Activated CD8-positive, alpha-beta T cell treated with anti-CD3 and anti-CD28 coated beads for 36 hours (primary cell): ENCODE data around the gene MORN5. TPM values are rescaled to one million over a fixed set of nuclear protein-coding genes. Genes with fewer than 3 reads are reported as not detected.

Experiments used
- ATAC-seq: fragments of 200-7000 bp; cut with Tn5 transposase; one replicate; pipeline ENCODE4 v1.10.0; 2021; ENCODE audit warnings: mild to moderate bottlenecking, moderate library complexity
- CTCF ChIA-PET: fragments of 350-600 bp; sonication (Branson Sonifier 250); formaldehyde crosslinking; loops from one replicate; lab custom pipeline; 2021; ENCODE audit warnings: antibody characterized with exemption; lab: Charles Lee
- POLR2A ChIA-PET: fragments of 350-600 bp; sonication (Branson Sonifier 250); formaldehyde crosslinking; loops from one replicate; lab custom pipeline; 2021; ENCODE audit warnings: antibody characterized with exemption; lab: Charles Lee
- DNase-seq: peaks from one replicate; pipeline ENCODE4 v3.0.0-alpha.2; 2020
- H3K27ac Mint-ChIP-seq: one replicate; pipeline ENCODE4 v1.8.0; 2021; ENCODE audit warnings: mild to moderate bottlenecking, mixed read lengths
- H3K27me3 Mint-ChIP-seq: one replicate; pipeline ENCODE4 v1.8.0; 2021; ENCODE audit warnings: mixed read lengths
- H3K36me3 Mint-ChIP-seq: one replicate; pipeline ENCODE4 v1.8.0; 2021; ENCODE audit warnings: low read depth, mixed read lengths
- H3K4me1 Mint-ChIP-seq: one replicate; pipeline ENCODE4 v1.8.0; 2021; ENCODE audit warnings: low read depth, mixed read lengths
- H3K4me3 Mint-ChIP-seq: one replicate; pipeline ENCODE4 v1.8.0; 2021; ENCODE audit warnings: mild to moderate bottlenecking, moderate library complexity, mixed read lengths
- H3K9me3 Mint-ChIP-seq: one replicate; pipeline ENCODE4 v1.8.0; 2021; ENCODE audit warnings: mixed read lengths
- intact Hi-C: fragments of 100-400 bp; cut with micrococcal nuclease; formaldehyde crosslinking; loops from one replicate; pipeline ENCODE4 v1.10.0; 2022
- total RNA-seq, 2 experiments: library from RNA; stranded (reverse); gene quantifications; one replicate each; pipeline ENCODE4 v1.2.3, GENCODE V29; 2021
- TF ChIP-seq, protein P1 (sequence below): fragments of 200-600 bp; IDR thresholded peaks from one replicate; pipeline ENCODE4 v1.8.0; 2022; ENCODE audit warnings: antibody characterized with exemption, mild to moderate bottlenecking

The MORN5 gene
- total RNA-seq, 2 experiments from 2014 or later: not detected

- intact Hi-C loops: no loop called here
- CTCF ChIA-PET: no interaction called here
- POLR2A ChIA-PET: no interaction called here
- no peaks in the 10 kb centered on the region for H3K36me3 Mint-ChIP-seq
- TF ChIP-seq, protein P1, sequence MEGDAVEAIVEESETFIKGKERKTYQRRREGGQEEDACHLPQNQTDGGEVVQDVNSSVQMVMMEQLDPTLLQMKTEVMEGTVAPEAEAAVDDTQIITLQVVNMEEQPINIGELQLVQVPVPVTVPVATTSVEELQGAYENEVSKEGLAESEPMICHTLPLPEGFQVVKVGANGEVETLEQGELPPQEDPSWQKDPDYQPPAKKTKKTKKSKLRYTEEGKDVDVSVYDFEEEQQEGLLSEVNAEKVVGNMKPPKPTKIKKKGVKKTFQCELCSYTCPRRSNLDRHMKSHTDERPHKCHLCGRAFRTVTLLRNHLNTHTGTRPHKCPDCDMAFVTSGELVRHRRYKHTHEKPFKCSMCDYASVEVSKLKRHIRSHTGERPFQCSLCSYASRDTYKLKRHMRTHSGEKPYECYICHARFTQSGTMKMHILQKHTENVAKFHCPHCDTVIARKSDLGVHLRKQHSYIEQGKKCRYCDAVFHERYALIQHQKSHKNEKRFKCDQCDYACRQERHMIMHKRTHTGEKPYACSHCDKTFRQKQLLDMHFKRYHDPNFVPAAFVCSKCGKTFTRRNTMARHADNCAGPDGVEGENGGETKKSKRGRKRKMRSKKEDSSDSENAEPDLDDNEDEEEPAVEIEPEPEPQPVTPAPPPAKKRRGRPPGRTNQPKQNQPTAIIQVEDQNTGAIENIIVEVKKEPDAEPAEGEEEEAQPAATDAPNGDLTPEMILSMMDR: no peak
- no peaks in the 10 kb centered on the region for H3K9me3 Mint-ChIP-seq
- no peak overlapping the region for H3K4me3 Mint-ChIP-seq
- H3K27me3 Mint-ChIP-seq: peaks cover 13% of the 10 kb centered on the region
- DNase-seq: no peak
- ATAC-seq: no peak
- H3K27ac Mint-ChIP-seq: no peak overlapping the region
- no peaks in the 10 kb centered on the region for H3K4me1 Mint-ChIP-seq
These were observed 19.5 kb downstream of the MORN5 start for GRCh38 chr9:122179054-122179689.

GRCh38 chr9:122179690-122180074, 20.0 kb downstream of the MORN5 start:
- intact Hi-C loops: no loop called here
- no peak for ATAC-seq
- no peak overlapping the region for H3K4me3 Mint-ChIP-seq
- peaks cover 9% of the 10 kb centered on the region for H3K27me3 Mint-ChIP-seq
- TF ChIP-seq, protein P1: no peak
- H3K4me1 Mint-ChIP-seq: no peaks in the 10 kb centered on the region
- no peak for DNase-seq
- H3K9me3 Mint-ChIP-seq: no peaks in the 10 kb centered on the region
- POLR2A ChIA-PET: no interaction called here
- H3K36me3 Mint-ChIP-seq: no peaks in the 10 kb centered on the region
- no peak overlapping the region for H3K27ac Mint-ChIP-seq
- CTCF ChIA-PET: no interaction called here

- ATAC-seq: no peak
- H3K36me3 Mint-ChIP-seq: no peaks in the 10 kb centered on the region
- no peaks in the 10 kb centered on the region for H3K4me1 Mint-ChIP-seq
- ChIA-PET POLR2A (interaction anchor here (1.4 to 1.5 kb wide), 2 partner anchors 29 to 84 kb away, joined by 3 to 4 read pairs; partner anchors contain the start of genes MRRF and RBM18), CTCF (interaction anchor here (0.9 kb wide), 1 partner anchor 170 kb away, joined by 4 read pairs; no protein-coding TSS in a partner anchor)
- H3K27ac Mint-ChIP-seq: no peak overlapping the region
- intact Hi-C loops: no loop called here
- no peaks in the 10 kb centered on the region for H3K9me3 Mint-ChIP-seq
- H3K27me3 Mint-ChIP-seq: peaks cover 7% of the 10 kb centered on the region
- TF ChIP-seq, protein P1: no peak
- H3K4me3 Mint-ChIP-seq: no peak overlapping the region
- DNase-seq: no peak
These were observed 20.9 kb downstream of the MORN5 start for GRCh38 chr9:122180633-122181032.

DNA sequence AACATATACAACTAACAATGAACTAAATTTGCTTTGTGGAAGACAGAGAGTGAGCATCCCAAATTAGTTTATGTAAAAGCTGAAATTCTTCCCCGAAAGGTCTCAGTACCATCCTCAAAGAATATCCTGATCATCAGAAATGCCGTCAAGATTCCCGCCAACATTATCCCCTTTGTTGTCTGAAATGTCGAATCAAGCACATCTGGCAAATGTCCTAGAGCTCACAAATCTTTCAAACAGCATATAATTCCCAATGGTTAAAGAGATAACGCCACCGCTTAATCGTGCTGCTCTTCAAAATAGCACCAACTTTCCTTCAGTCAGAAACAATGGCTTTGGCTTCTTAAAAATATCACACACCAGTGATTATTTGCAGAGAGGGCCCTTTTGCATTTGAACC, 23.8 kb downstream of the MORN5 start:
- intact Hi-C loops: no loop called here
- no peaks in the 10 kb centered on the region for H3K9me3 Mint-ChIP-seq
- no peak overlapping the region for H3K4me3 Mint-ChIP-seq
- H3K27ac Mint-ChIP-seq: no peak overlapping the region
- TF ChIP-seq, protein P1: no peak
- POLR2A ChIA-PET: interaction anchor here (0.9 kb wide), 1 partner anchor 9 kb away, joined by 3 read pairs; no protein-coding TSS in a partner anchor
- CTCF ChIA-PET: interaction anchor here (1.0 to 1.3 kb wide), 2 partner anchors 28 to 59 kb away, joined by 3 to 4 read pairs; no protein-coding TSS in a partner anchor
- H3K27me3 Mint-ChIP-seq: peaks cover 7% of the 10 kb centered on the region
- no peaks in the 10 kb centered on the region for H3K36me3 Mint-ChIP-seq
- no peak for DNase-seq
- H3K4me1 Mint-ChIP-seq: no peaks in the 10 kb centered on the region
- ATAC-seq: no peak

DNA sequence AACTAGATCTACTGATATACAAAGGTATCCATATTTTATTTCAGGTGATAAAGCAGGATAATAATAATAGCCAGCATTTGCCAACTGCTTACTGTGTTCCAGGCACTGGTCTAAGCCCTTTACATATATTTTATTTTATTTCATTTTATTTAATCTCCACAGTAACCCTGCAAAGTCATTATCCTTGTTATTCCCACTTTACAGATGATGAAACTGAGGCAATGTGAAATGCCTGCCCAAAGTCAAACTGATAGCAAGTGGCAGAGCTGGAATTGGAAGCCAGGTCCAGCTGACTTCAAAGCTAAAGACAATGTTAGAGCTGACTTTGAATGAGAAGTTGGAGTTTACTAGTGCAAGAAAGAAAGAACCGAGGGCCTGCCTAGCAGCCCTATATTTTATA, 24.8 kb downstream of the MORN5 start:
- no peak overlapping the region for H3K27ac Mint-ChIP-seq
- ATAC-seq (no peak), DNase-seq (no peak)
- H3K4me3 Mint-ChIP-seq: no peak overlapping the region
- H3K27me3 Mint-ChIP-seq: peaks cover 7% of the 10 kb centered on the region
- H3K36me3 Mint-ChIP-seq: no peaks in the 10 kb centered on the region
- H3K4me1 Mint-ChIP-seq: no peaks in the 10 kb centered on the region
- TF ChIP-seq, protein P1: no peak
- no peaks in the 10 kb centered on the region for H3K9me3 Mint-ChIP-seq
- intact Hi-C loops: no loop called here
- ChIA-PET CTCF (no interaction called here), POLR2A (no interaction called here)
